NT2/D1 (cell line): ENCODE data around the gene DTD2.

Experiments
- DNase-seq: peaks from one replicate; pipeline ENCODE4 v3.0.0-alpha.2; 2011; ENCODE audit warnings: low read depth, low spot score
- H3K27me3 ChIP-seq: 2 replicates; pipeline ENCODE4 v1.6.0; 2011; ENCODE audit warnings: mild to moderate bottlenecking; ENCODE audit not compliant: insufficient read length, insufficient read depth
- H3K36me3 ChIP-seq: 2 replicates; pipeline ENCODE4 v1.6.1; 2011; ENCODE audit warnings: mild to moderate bottlenecking, low read length, mixed read lengths; ENCODE audit not compliant: insufficient read depth, insufficient read length
- H3K4me1 ChIP-seq: 2 replicates; pipeline ENCODE4 v1.5.1; 2011; ENCODE audit not compliant: insufficient read depth, insufficient read length
- H3K4me3 ChIP-seq: 2 replicates; pipeline ENCODE4 v1.5.1; 2011; ENCODE audit warnings: low read depth; ENCODE audit not compliant: insufficient read length
- H3K9ac ChIP-seq: 2 replicates; pipeline ENCODE4 v1.6.0; 2011; ENCODE audit warnings: low read depth; ENCODE audit not compliant: insufficient read length
- H3K9me3 ChIP-seq: 2 replicates; pipeline ENCODE4 v1.5.1; 2011; ENCODE audit warnings: mild to moderate bottlenecking, low read length; ENCODE audit not compliant: insufficient read depth
- SUZ12 ChIP-seq: IDR thresholded peaks from 2 replicates; pipeline ENCODE4 v1.6.1; 2011; ENCODE audit not compliant: insufficient read length, insufficient read depth; ENCODE audit errors: extremely low read depth
- YY1 ChIP-seq: IDR thresholded peaks from 2 replicates; pipeline ENCODE4 v1.6.1; 2011; ENCODE audit not compliant: insufficient read length, insufficient read depth
- ZNF274 ChIP-seq: IDR thresholded peaks from 2 replicates; pipeline ENCODE4 v1.6.1; 2011; ENCODE audit warnings: mild to moderate bottlenecking, low read depth, low read length

Gene DTD2

GRCh38 chr14:31461545-31461944, 4.2 kb upstream of the DTD2 start:
- Histone ChIP-seq H3K9me3 (no peaks in the 10 kb centered on the region), H3K4me3 (no peak overlapping the region), H3K27me3 (no peaks in the 10 kb centered on the region), H3K36me3 (no peaks in the 10 kb centered on the region), H3K4me1 (no peaks in the 10 kb centered on the region), H3K9ac (no peak overlapping the region)
- TF ChIP-seq SUZ12: no peak
- no peak for TF ChIP-seq YY1
- TF ChIP-seq ZNF274: no peak
- no peak for DNase-seq

- no peak overlapping the region for H3K9ac ChIP-seq
- TF ChIP-seq ZNF274 (no peak), SUZ12 (no peak), YY1 (no peak)
- no peak for DNase-seq
- peaks cover 3% of the 10 kb centered on the region for H3K36me3 ChIP-seq
- H3K4me1 ChIP-seq: no peaks in the 10 kb centered on the region
- no peak overlapping the region for H3K4me3 ChIP-seq
- no peaks in the 10 kb centered on the region for H3K27me3 ChIP-seq
- no peaks in the 10 kb centered on the region for H3K9me3 ChIP-seq
Observed at GRCh38 chr14:31457665-31458659, 656 bp upstream of the DTD2 start.

GRCh38 chr14:31449971-31450610, 7.2 kb downstream of the DTD2 start:
- Histone ChIP-seq H3K9ac (no peak overlapping the region), H3K4me3 (no peak overlapping the region), H3K4me1 (no peaks in the 10 kb centered on the region), H3K27me3 (no peaks in the 10 kb centered on the region), H3K9me3 (no peaks in the 10 kb centered on the region), H3K36me3 (peaks cover 33% of the 10 kb centered on the region)
- no peak for DNase-seq
- no peak for TF ChIP-seq YY1

GRCh38 chr14:31449136-31449535, 8.2 kb downstream of the DTD2 start:
- DNase-seq: no peak
- Histone ChIP-seq H3K4me1 (no peaks in the 10 kb centered on the region), H3K27me3 (no peaks in the 10 kb centered on the region), H3K4me3 (no peak overlapping the region), H3K9ac (no peak overlapping the region), H3K9me3 (no peaks in the 10 kb centered on the region), H3K36me3 (peaks cover 33% of the 10 kb centered on the region)
- no peak for TF ChIP-seq YY1
- TF ChIP-seq SUZ12: no peak
- TF ChIP-seq ZNF274: no peak

- no peaks in the 10 kb centered on the region for H3K4me1 ChIP-seq
- H3K36me3 ChIP-seq: peaks cover 13% of the 10 kb centered on the region
- H3K4me3 ChIP-seq: no peak overlapping the region
- no peaks in the 10 kb centered on the region for H3K9me3 ChIP-seq
- H3K27me3 ChIP-seq: no peaks in the 10 kb centered on the region
- H3K9ac ChIP-seq: no peak overlapping the region
- DNase-seq: no peak
- TF ChIP-seq ZNF274 (no peak), YY1 (no peak), SUZ12 (no peak)
Observed at GRCh38 chr14:31445703-31446102, 11.6 kb downstream of the DTD2 start.

GRCh38 chr14:31442284-31442683, 15.0 kb downstream of the DTD2 start:
- no peaks in the 10 kb centered on the region for H3K4me1 ChIP-seq
- no peaks in the 10 kb centered on the region for H3K27me3 ChIP-seq
- H3K9me3 ChIP-seq: no peaks in the 10 kb centered on the region; the same call in 1 of the 2 replicates
- H3K36me3 ChIP-seq: no peaks in the 10 kb centered on the region
- no peak for DNase-seq
- TF ChIP-seq SUZ12 (no peak), ZNF274 (no peak), YY1 (no peak)
- no peak overlapping the region for H3K4me3 ChIP-seq
- H3K9ac ChIP-seq: no peak overlapping the region
